DMS153 (cell line): ENCODE results near the gene SELENOK.
A peak's percentile ranks its signal among the peaks of the same experiment; 100 is the strongest.

Source experiments
- DNase-seq: peaks from one replicate; lab custom pipeline; 2025; lab: John Stamatoyannopoulos, UW

SELENOK gene

DNA sequence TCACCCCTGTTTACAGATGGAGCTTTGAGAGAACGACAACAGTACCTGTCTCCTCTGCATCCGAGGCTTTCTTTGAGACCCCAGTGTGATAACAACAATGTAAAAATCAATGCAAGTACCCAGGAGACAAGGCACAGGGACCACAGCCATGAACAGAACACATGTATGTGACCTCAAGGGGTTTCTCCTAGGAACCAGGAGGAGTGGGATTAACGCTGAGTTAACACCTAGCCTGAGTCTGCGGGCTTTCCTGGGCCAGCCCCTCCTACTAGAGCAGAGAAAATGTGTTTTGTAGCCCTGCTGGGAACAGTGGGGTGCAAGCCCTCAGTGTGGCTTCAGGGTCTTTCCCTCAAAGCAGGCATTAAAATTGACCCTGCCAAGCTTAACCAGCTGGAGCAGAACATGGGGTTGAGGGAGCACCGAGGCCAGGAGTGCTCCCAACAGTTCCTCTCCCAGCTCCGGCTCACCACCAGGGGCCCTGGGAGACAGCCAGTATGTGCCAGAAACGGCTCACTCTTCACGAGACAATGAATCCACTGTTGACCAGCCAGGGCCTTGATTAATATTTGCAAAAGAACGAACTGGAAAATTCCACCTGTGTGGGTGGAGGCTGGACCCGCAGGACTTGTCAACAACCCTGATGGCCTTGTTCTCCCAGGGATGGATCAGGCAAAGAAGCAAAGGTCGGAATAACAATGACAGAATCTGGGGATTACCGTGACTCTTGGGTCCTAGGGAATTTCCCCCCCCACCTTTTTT lies 49.0 kb downstream of the SELENOK start:
- DNase-seq = peak; percentile 51

DNA sequence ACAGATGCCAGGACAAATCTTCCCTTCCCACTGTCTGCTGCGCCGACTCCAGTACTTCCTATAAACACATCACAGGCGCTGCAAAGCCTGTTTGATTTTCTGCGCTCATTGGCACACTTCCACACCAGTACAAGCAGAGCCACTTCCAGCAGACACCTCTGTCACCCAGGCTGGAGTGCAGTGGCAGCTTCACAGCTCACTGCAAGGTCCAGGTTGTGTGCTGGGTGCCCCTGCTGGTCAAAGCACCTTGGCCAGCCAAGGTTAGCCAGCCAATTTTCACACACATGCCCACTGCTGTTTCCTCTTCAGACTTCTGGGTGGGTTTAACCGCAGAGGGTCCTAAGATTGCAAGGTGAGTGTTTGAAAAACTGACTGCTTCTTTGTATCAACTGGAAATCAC lies 50.4 kb downstream of the SELENOK start:
- no peak for DNase-seq

DNA sequence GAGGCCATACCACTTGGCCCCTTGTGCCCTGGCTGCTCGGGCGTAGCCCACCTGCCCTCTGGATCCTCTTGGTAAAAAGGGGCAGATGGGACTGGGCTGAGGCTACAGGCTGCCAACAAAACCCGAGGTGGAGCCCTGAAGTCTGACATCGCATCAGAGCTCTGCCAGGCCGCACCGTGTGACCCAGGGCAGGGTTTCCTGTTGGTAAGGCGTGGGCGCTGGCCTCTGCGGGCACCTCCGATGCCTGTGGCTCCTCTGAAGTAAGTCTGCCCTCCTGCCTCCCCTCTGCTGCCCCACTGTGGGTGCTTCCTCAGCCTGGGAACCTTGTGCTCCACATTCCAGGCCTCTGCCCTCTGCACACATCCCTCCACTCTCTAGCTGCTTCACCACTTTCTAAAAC lies 54.3 kb downstream of the SELENOK start:
- no peak for DNase-seq

DNA sequence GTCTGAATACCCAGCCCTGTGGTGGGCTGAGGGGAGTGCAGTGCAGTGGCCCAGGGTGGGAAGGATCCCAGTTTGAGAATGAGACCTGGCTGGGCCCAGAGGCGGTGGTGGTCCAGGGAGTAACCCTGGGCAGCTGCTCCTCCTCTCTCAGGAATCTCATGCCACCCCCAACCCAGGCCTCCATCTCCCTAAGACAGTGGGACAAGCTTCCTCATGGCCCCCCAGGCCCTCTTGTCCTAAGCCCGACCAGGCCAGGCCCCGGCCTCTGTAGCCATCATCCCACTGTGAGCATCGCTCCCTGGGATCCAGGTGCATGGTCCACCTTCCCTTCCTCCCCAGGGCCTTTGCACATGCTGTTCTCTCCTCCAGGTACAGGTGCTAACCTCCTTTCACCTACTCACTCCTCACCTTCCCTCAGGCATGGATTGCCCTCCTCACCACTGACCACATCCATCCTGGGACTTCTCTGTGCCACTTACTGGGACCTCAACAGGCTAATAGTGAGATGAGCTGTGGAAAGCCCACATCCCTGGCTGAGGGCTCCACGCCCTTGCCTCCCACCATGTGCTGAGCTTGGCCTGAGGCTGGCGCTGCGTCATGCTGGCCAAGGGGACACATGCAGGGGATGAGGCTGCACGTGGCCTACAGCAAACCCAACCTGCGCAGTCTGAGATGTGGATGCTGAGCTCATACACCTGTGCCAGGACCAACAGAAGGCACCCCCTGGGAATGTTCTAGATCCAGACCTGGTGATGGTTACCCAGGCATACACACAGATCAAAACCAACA lies 55.4 kb downstream of the SELENOK start:
- no peak for DNase-seq

DNA sequence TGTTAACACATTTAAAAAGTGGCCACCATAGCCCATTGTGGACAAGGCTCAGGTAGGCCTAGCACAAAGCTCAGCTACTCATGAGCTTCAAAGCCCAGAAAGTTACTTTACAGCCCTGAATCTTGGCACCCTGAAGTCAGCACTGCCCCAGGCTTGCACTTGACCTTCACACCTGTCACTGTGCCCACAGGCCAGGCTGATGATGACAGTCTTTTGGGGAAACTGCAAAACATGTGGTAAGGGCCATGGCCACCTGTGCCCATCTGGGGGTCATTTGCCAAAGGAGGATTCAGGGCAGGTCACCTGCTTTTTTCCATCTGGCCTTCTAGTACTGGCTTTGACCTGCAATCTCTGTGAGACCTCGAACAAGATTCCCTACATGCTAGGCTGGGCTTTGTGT lies 56.4 kb downstream of the SELENOK start:
- no peak for DNase-seq

DNA sequence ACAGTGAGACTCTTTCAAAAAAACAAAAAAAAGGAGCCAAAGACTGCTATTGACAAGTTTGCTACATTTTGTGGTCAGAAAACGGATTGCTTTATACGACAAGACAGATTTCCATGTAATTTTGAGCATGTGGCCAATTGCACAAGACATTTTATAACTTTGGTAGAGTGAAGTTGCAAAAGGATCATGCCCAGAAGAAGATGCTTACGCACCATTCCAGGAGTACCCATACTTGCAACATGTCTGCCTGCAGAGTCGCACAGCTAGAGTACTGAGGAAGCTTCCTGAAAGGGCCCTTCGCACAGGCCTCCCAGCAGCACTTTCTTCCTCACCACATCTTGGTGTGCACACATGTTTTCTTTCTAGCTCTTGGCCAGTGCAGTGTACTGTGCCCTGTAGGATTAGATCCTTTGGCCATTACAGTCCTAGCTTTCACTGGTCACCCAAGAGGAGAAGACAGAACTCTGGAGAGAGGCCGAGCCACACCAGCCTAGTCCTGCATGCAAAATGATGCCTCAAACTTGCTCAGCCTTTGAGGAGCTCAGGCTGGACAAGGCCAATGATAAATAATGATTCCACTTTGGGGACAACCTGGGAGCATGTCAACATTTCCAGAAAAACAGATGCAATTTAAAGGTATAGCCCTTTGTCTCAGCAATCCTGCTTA lies 57.1 kb downstream of the SELENOK start:
- no peak for DNase-seq
